Neural progenitor cell (in vitro differentiated cells): ENCODE results near the gene KIAA1217. TPM values are rescaled to one million over a fixed set of nuclear protein-coding genes. Genes with fewer than 3 reads are reported as not detected.
A peak's percentile ranks its signal among the peaks of the same experiment; 100 is the strongest.

ENCODE experiments used
- DNase-seq: peaks from one replicate; pipeline ENCODE4 v3.0.0-alpha.2; 2016; ENCODE audit warnings: low spot score
- H2AFZ ChIP-seq: fragments of 200-600 bp; sonication (generic); replicated peaks from 2 replicates; pipeline ENCODE4 v1.6.1; 2016; ENCODE audit warnings: antibody characterized with exemption
- H3F3A ChIP-seq: fragments of 200-600 bp; sonication (generic); 2 replicates; pipeline ENCODE4 v1.6.1; 2016; ENCODE audit warnings: antibody characterized with exemption, low read depth
- H3K27ac ChIP-seq: fragments of 200-600 bp; sonication (generic); 2 replicates; pipeline ENCODE4 v1.5.1; 2016; ENCODE audit warnings: mild to moderate bottlenecking
- H3K27me3 ChIP-seq: fragments of 200-600 bp; sonication (generic); 2 replicates; pipeline ENCODE4 v1.6.1; 2016; ENCODE audit warnings: mild to moderate bottlenecking, moderate library complexity
- H3K36me3 ChIP-seq: fragments of 200-600 bp; sonication (generic); 2 replicates; pipeline ENCODE4 v1.5.1; 2016
- H3K4me1 ChIP-seq: fragments of 200-600 bp; sonication (generic); 2 replicates; pipeline ENCODE4 v1.6.1; 2016; ENCODE audit warnings: mixed run types
- H3K4me2 ChIP-seq: fragments of 200-600 bp; sonication (generic); 2 replicates; pipeline ENCODE4 v1.6.1; 2016
- H3K4me3 ChIP-seq: fragments of 200-600 bp; sonication (generic); 2 replicates; pipeline ENCODE4 v1.5.1; 2016
- H3K79me2 ChIP-seq: fragments of 200-600 bp; sonication (generic); 2 replicates; pipeline ENCODE4 v1.6.1; 2016; ENCODE audit warnings: low read depth
- H3K9ac ChIP-seq: fragments of 200-600 bp; sonication (generic); 2 replicates; pipeline ENCODE4 v1.6.1; 2016
- H3K9me3 ChIP-seq: fragments of 200-600 bp; sonication (generic); 2 replicates; pipeline ENCODE4 v1.5.1; 2016; ENCODE audit warnings: low read depth
- H4K20me1 ChIP-seq: fragments of 200-600 bp; sonication (generic); 2 replicates; pipeline ENCODE4 v1.6.1; 2016; ENCODE audit warnings: low read depth
- H3K27ac Mint-ChIP-seq: 3 replicates; pipeline ENCODE4 v1.8.0; 2021; ENCODE audit warnings: mixed read lengths
- H3K27me3 Mint-ChIP-seq: 2 replicates; pipeline ENCODE4 v1.8.0; 2022; ENCODE audit warnings: low read depth, mild to moderate bottlenecking, inconsistent platforms, moderate library complexity, mixed read lengths; ENCODE audit not compliant: insufficient read depth
- H3K36me3 Mint-ChIP-seq: 3 replicates; pipeline ENCODE4 v1.8.0; 2021; ENCODE audit warnings: mixed read lengths
- H3K4me1 Mint-ChIP-seq: 3 replicates; pipeline ENCODE4 v1.8.0; 2021; ENCODE audit warnings: mixed read lengths
- H3K4me3 Mint-ChIP-seq: 3 replicates; pipeline ENCODE4 v1.8.0; 2021; ENCODE audit warnings: mild to moderate bottlenecking, moderate library complexity, mixed read lengths
- H3K9me3 Mint-ChIP-seq: 3 replicates; pipeline ENCODE4 v1.8.0; 2020; ENCODE audit warnings: mixed read lengths
- EZH2 ChIP-seq: fragments of 200-600 bp; sonication (generic); IDR thresholded peaks from 2 replicates; pipeline ENCODE4 v1.6.1; 2017; ENCODE audit warnings: antibody characterized with exemption, mild to moderate bottlenecking, moderate library complexity
- EZH2phosphoT487 ChIP-seq: fragments of 200-600 bp; sonication (generic); IDR thresholded peaks from 2 replicates; pipeline ENCODE4 v1.6.1; 2017; ENCODE audit warnings: antibody characterized with exemption
- total RNA-seq: library from RNA; depleted of rRNA; stranded (reverse); fragments of >200 nt; gene quantifications from 2 replicates; pipeline ENCODE4 v1.2.3, GENCODE V29; 2015; ENCODE audit warnings: low replicate concordance
- TF ChIP-seq, protein P1 (sequence below): fragments of 200-600 bp; sonication (generic); IDR thresholded peaks from 2 replicates; pipeline ENCODE4 v1.5.1; 2017; ENCODE audit warnings: antibody characterized with exemption, mild to moderate bottlenecking

The KIAA1217 gene
- total RNA-seq, 1 donor from 2014 or later = 13.1 TPM

GRCh38 chr10:24214762-24215161, 5.8 kb downstream of the KIAA1217 start:
- Mint-ChIP-seq H3K9me3 (no peaks in the 10 kb centered on the region), H3K27ac (peak overlapping the region; percentile 55), H3K27me3 (peaks cover 10% of the 10 kb centered on the region), H3K4me3 (no peak overlapping the region), H3K4me1 (peaks cover 38% of the 10 kb centered on the region), H3K36me3 (peaks cover 8% of the 10 kb centered on the region)
- DNase-seq = no peak
- Histone ChIP-seq H3K4me2 (peak overlapping the region; percentile 49), H3K9me3 (no peaks in the 10 kb centered on the region), H3K4me3 (no peak overlapping the region), H3K9ac (no peak overlapping the region), H3K79me2 (peaks cover 40% of the 10 kb centered on the region), H4K20me1 (no peaks in the 10 kb centered on the region), H3F3A (peaks cover 9% of the 10 kb centered on the region), H3K36me3 (no peaks in the 10 kb centered on the region), H3K4me1 (peaks cover 34% of the 10 kb centered on the region), H2AFZ (no peak overlapping the region), H3K27ac (peak overlapping the region; percentile 0), H3K27me3 (no peaks in the 10 kb centered on the region)
- TF ChIP-seq EZH2phosphoT487 (no peak), EZH2 (no peak)
- TF ChIP-seq, protein P1, sequence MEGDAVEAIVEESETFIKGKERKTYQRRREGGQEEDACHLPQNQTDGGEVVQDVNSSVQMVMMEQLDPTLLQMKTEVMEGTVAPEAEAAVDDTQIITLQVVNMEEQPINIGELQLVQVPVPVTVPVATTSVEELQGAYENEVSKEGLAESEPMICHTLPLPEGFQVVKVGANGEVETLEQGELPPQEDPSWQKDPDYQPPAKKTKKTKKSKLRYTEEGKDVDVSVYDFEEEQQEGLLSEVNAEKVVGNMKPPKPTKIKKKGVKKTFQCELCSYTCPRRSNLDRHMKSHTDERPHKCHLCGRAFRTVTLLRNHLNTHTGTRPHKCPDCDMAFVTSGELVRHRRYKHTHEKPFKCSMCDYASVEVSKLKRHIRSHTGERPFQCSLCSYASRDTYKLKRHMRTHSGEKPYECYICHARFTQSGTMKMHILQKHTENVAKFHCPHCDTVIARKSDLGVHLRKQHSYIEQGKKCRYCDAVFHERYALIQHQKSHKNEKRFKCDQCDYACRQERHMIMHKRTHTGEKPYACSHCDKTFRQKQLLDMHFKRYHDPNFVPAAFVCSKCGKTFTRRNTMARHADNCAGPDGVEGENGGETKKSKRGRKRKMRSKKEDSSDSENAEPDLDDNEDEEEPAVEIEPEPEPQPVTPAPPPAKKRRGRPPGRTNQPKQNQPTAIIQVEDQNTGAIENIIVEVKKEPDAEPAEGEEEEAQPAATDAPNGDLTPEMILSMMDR = no peak

GRCh38 chr10:24215196-24215595, 6.3 kb downstream of the KIAA1217 start:
- Histone ChIP-seq H3K4me3 (no peak overlapping the region), H3K27ac (peak overlapping the region; percentile 0), H3K27me3 (no peaks in the 10 kb centered on the region), H3K4me2 (peak overlapping the region; percentile 8), H3K36me3 (no peaks in the 10 kb centered on the region), H2AFZ (no peak overlapping the region), H3K9me3 (no peaks in the 10 kb centered on the region), H3K79me2 (peaks cover 40% of the 10 kb centered on the region), H4K20me1 (no peaks in the 10 kb centered on the region), H3K9ac (no peak overlapping the region), H3F3A (peaks cover 8% of the 10 kb centered on the region), H3K4me1 (peaks cover 30% of the 10 kb centered on the region)
- no peak for DNase-seq
- Mint-ChIP-seq H3K4me1 (peaks cover 34% of the 10 kb centered on the region), H3K27ac (no peak overlapping the region), H3K27me3 (peaks cover 10% of the 10 kb centered on the region), H3K9me3 (no peaks in the 10 kb centered on the region), H3K4me3 (no peak overlapping the region), H3K36me3 (peaks cover 11% of the 10 kb centered on the region)
- TF ChIP-seq, protein P1 = no peak
- TF ChIP-seq EZH2 = no peak
- no peak for TF ChIP-seq EZH2phosphoT487

- Mint-ChIP-seq H3K4me3 (no peak overlapping the region), H3K9me3 (no peaks in the 10 kb centered on the region), H3K4me1 (peaks cover 32% of the 10 kb centered on the region), H3K27me3 (peaks cover 8% of the 10 kb centered on the region), H3K27ac (no peak overlapping the region), H3K36me3 (peaks cover 11% of the 10 kb centered on the region)
- TF ChIP-seq EZH2phosphoT487 (no peak), EZH2 (no peak)
- TF ChIP-seq, protein P1 = no peak
- DNase-seq = no peak
- Histone ChIP-seq H3K36me3 (no peaks in the 10 kb centered on the region), H2AFZ (no peak overlapping the region), H3F3A (peaks cover 5% of the 10 kb centered on the region), H3K79me2 (peaks cover 37% of the 10 kb centered on the region), H3K9me3 (no peaks in the 10 kb centered on the region), H4K20me1 (no peaks in the 10 kb centered on the region), H3K4me2 (peak overlapping the region; percentile 8), H3K4me1 (peaks cover 28% of the 10 kb centered on the region), H3K4me3 (no peak overlapping the region), H3K27ac (no peak overlapping the region), H3K27me3 (no peaks in the 10 kb centered on the region), H3K9ac (no peak overlapping the region)
Measured at GRCh38 chr10:24215603-24216002, 6.7 kb downstream of the KIAA1217 start.
